Mesendoderm (in vitro differentiated cells): Measurements from ENCODE around the gene RGS17. TPM values are rescaled to one million over a fixed set of nuclear protein-coding genes. Genes with fewer than 3 reads are reported as not detected.

Experiments used
- DNase-seq: peaks from one replicate; pipeline ENCODE4 v3.0.0; 2013
- H2AK5ac ChIP-seq: 2 replicates; pipeline ENCODE4 v1.6.1; 2013; ENCODE audit warnings: low read length, inconsistent platforms
- H2BK120ac ChIP-seq: 2 replicates; pipeline ENCODE4 v1.6.1; 2013; ENCODE audit warnings: low read depth, mild to moderate bottlenecking, low read length, moderate library complexity, mixed read lengths
- H2BK15ac ChIP-seq: replicated peaks from 2 replicates; pipeline ENCODE4 v1.6.1; 2013; ENCODE audit warnings: low read depth, mild to moderate bottlenecking, moderate library complexity
- H2BK5ac ChIP-seq: 2 replicates; pipeline ENCODE4 v1.6.1; 2013; ENCODE audit warnings: low read length, inconsistent platforms
- H3K18ac ChIP-seq: 2 replicates; pipeline ENCODE4 v1.6.1; 2013; ENCODE audit warnings: mild to moderate bottlenecking, low read length, mixed read lengths
- H3K23ac ChIP-seq: one replicate; pipeline ENCODE4 v1.6.1; 2013; ENCODE audit warnings: low read length
- H3K27ac ChIP-seq: 2 replicates; pipeline ENCODE4 v1.5.1; 2013; ENCODE audit warnings: low read depth, mild to moderate bottlenecking, inconsistent platforms, low read length, moderate library complexity
- H3K27me3 ChIP-seq: 2 replicates; pipeline ENCODE4 v1.6.1; 2013; ENCODE audit warnings: low read length, control low read depth, mild to moderate bottlenecking, inconsistent platforms; ENCODE audit not compliant: insufficient read depth, poor library complexity
- H3K36me3 ChIP-seq: 2 replicates; pipeline ENCODE4 v1.6.1; 2013; ENCODE audit warnings: low read length, inconsistent platforms; ENCODE audit not compliant: control insufficient read depth, insufficient read depth
- H3K4ac ChIP-seq: one replicate; pipeline ENCODE4 v1.6.1; 2013; ENCODE audit warnings: low read depth, mild to moderate bottlenecking, low read length, moderate library complexity
- H3K4me1 ChIP-seq: 2 replicates; pipeline ENCODE4 v1.6.1; 2013; ENCODE audit warnings: low read depth, low read length, inconsistent platforms; ENCODE audit not compliant: control insufficient read depth
- H3K4me2 ChIP-seq: 2 replicates; pipeline ENCODE4 v1.6.1; 2013; ENCODE audit warnings: low read length
- H3K4me3 ChIP-seq: 2 replicates; pipeline ENCODE4 v1.5.1; 2013; ENCODE audit warnings: mild to moderate bottlenecking, low read length
- H3K56ac ChIP-seq: one replicate; pipeline ENCODE4 v1.6.1; 2013; ENCODE audit warnings: low read length
- H3K79me1 ChIP-seq: 2 replicates; pipeline ENCODE4 v1.6.1; 2013; ENCODE audit warnings: low read length, inconsistent platforms
- H3K79me2 ChIP-seq: 2 replicates; pipeline ENCODE4 v1.6.1; 2013; ENCODE audit warnings: mild to moderate bottlenecking, low read length; ENCODE audit not compliant: control insufficient read depth, insufficient read depth
- H3K9ac ChIP-seq: 2 replicates; pipeline ENCODE4 v1.6.1; 2013; ENCODE audit warnings: low read length, inconsistent platforms
- H4K5ac ChIP-seq: one replicate; pipeline ENCODE4 v1.6.1; 2013; ENCODE audit warnings: low read length
- H4K8ac ChIP-seq: one replicate; pipeline ENCODE4 v1.6.1; 2013; ENCODE audit warnings: low read depth, mild to moderate bottlenecking, control low read depth, low read length, moderate library complexity
- WGBS: extraction: QIAGEN DNeasy Blood & Tissue Kit; methylation state at CpG from one replicate; pipeline ENCODE4 v1.1.7; 2013; ENCODE audit warnings: low lambda C conversion rate, missing lambda C conversion rate; ENCODE audit not compliant: insufficient coverage; ENCODE audit errors: extremely low coverage; 5-methylcytosine and 5-hydroxymethylcytosine counted together
- polyA plus RNA-seq, 2 experiments: library from polyadenylated mRNA; stranded (reverse); fragments of 200-250 nt; gene quantifications; one replicate each; pipeline ENCODE4 v1.2.3, GENCODE V29; 2013

Gene RGS17, protein sequence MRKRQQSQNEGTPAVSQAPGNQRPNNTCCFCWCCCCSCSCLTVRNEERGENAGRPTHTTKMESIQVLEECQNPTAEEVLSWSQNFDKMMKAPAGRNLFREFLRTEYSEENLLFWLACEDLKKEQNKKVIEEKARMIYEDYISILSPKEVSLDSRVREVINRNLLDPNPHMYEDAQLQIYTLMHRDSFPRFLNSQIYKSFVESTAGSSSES
- polyA plus RNA-seq (2013, experiment 1 of 2) = 1.9 TPM
- 2.1 TPM for polyA plus RNA-seq (2013, experiment 2 of 2)

DNA sequence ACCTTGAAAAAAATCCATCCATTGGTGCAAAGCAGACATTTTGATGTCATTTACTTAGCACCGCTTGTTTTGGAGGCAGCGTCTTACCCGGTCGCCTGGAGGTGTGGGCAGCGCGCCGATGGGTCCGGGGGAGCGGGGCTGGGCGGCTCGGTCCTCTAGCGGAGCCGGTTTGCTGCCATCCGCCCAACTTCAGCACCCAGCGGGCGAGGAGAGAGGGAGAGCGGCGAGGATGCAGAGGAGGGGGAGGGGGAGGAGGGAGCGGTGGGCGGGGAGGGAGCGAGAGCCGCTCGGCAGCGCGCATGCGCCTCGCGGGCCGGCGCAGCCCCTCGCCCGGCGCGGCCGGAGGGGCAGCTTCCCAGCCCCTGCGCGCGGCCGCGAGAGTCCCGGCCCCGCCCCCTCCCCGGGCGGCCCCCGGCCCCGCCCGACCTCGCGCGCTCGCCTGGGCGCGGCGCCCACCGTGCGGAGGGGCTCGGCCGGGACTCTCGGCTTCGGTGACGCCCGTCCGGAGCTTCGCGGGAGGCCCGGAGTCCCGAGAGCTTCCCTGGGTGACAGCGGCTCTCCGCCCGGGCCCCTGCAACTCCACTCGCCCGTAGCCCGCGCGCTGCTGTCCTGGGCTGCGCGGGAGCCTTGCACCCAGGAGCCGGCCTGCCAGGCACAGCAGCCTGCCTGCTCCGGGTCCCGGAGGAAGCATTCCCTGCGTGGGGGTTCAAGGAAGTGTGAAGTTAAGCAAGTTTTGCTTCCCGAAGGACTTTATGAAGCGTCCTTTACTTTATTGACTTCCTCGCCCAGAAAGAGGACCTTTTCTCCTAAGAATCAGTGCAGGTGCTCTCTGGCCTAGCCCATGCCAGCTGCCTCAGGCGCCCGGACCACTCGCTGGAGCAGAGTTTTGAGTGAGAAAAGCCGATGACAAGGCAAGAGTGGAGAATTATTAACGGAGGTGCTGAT, at the start of gene RGS17:
TSS of gene RGS17 (minus strand) at position 246 of the 945 bp plus-strand sequence. CDS start 87,264 bp downstream, outside the sequence.
- Histone ChIP-seq H2BK5ac (no peak within 1 kb of the TSS), H3K4me2 (peak within 1 kb of the TSS; percentile 98), H3K23ac (no peak within 1 kb of the TSS), H3K4ac (peak within 1 kb of the TSS; percentile 43), H2BK120ac (no peak within 1 kb of the TSS), H3K9ac (peak within 1 kb of the TSS; percentile 62), H3K79me2 (no peaks in the 10 kb centered on the region), H3K4me3 (peak within 1 kb of the TSS; percentile 75), H2BK15ac (no peak within 1 kb of the TSS), H3K27me3 (peaks cover 4% of the 10 kb centered on the region), H4K5ac (no peak within 1 kb of the TSS), H3K56ac (peak within 1 kb of the TSS; percentile 81), H3K27ac (no peak within 1 kb of the TSS), H3K79me1 (no peaks in the 10 kb centered on the region), H3K36me3 (no peaks in the 10 kb centered on the region), H4K8ac (no peak within 1 kb of the TSS), H3K4me1 (no peaks in the 10 kb centered on the region), H3K18ac (peak within 1 kb of the TSS; percentile 85), H2AK5ac (no peak within 1 kb of the TSS)
- WGBS = no CpG with 5 or more reads among the region's 89 CpGs
- DNase-seq = peak; percentile 87

DNA sequence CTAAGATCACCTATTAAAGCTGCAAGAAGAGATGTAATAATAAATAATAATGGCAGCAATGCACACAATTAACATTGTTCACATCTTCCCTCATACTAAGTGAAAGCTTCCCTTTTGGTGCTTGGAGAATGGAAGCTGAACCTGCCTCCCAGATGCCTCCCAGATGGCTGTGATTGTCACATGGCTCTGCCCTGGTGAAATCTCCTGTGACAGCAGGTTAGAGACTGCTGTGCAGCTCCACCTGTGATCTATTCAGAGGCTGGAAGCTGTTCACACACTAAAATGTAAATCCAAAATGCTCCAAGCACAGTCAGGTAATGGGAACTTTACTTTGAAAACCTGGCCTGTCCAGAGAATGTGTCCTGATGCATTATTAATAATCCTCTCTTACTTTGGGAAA, 41.7 kb upstream of the RGS17 start:
- H2BK5ac ChIP-seq = no peak overlapping the region
- no peak overlapping the region for H3K4me3 ChIP-seq
- no peaks in the 10 kb centered on the region for H3K4me1 ChIP-seq
- no peak overlapping the region for H3K56ac ChIP-seq
- H4K5ac ChIP-seq = no peak overlapping the region
- H3K9ac ChIP-seq = no peak overlapping the region
- no peaks in the 10 kb centered on the region for H3K36me3 ChIP-seq
- DNase-seq = no peak
- H2AK5ac ChIP-seq = no peak overlapping the region
- no peak overlapping the region for H3K4ac ChIP-seq
- H3K18ac ChIP-seq = no peak overlapping the region
- no peak overlapping the region for H2BK15ac ChIP-seq
- no peaks in the 10 kb centered on the region for H3K79me1 ChIP-seq
- H3K4me2 ChIP-seq = no peak overlapping the region
- H2BK120ac ChIP-seq = no peak overlapping the region
- H3K79me2 ChIP-seq = no peaks in the 10 kb centered on the region
- no peak overlapping the region for H4K8ac ChIP-seq
- no peak overlapping the region for H3K27ac ChIP-seq
- H3K27me3 ChIP-seq = no peaks in the 10 kb centered on the region
- no peak overlapping the region for H3K23ac ChIP-seq

DNA sequence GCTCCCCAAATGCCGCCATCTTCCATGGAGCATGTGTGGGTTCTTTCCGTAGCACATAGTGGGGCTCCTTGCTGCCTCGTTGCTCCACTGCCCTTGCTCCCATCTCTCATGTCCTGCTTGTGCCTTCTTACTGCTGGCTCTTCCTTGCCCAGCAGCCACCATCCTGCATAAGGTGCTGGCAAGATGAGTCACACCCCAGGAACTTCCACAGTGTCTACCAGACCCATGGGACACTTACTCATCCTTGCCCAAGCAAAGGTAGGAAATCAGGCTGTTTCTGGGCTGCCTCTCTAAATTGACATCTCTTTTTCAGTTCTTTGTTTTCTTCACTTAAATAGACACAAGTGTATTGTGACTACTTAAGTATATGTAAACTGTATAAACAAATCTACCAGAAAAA, 39.4 kb upstream of the RGS17 start:
- Histone ChIP-seq H2AK5ac (no peak overlapping the region), H2BK5ac (no peak overlapping the region), H4K8ac (no peak overlapping the region), H3K56ac (no peak overlapping the region), H3K27ac (no peak overlapping the region), H3K23ac (no peak overlapping the region), H2BK120ac (no peak overlapping the region), H3K4me2 (no peak overlapping the region), H3K27me3 (no peaks in the 10 kb centered on the region), H3K79me1 (no peaks in the 10 kb centered on the region), H3K18ac (no peak overlapping the region), H2BK15ac (no peak overlapping the region), H3K4me3 (no peak overlapping the region), H4K5ac (no peak overlapping the region), H3K36me3 (no peaks in the 10 kb centered on the region), H3K4ac (no peak overlapping the region), H3K79me2 (no peaks in the 10 kb centered on the region), H3K4me1 (no peaks in the 10 kb centered on the region), H3K9ac (no peak overlapping the region)
- no CpG with 5 or more reads among the region's 3 CpGs for WGBS
- peak; percentile 42 for DNase-seq

DNA sequence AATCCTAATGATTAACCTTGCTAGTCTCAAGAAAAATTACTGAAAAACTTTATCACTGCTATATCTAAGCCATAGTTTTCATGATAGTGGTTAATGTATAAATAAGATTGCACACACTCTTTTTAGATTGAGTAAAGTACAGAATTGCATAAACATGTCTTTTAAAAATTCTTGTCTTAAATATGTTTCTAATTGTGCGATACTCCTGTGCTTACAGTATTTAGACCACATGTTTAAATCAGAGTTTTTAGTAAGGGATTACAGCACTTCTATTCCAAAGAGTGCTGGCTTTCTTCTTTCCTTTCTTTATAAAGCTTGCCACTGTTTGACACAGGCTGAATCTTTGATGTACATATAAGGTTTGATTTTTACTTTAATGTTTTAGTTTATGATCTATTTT, 36.8 kb upstream of the RGS17 start:
- H2BK15ac ChIP-seq = no peak overlapping the region
- no peak overlapping the region for H2BK5ac ChIP-seq
- H3K4me2 ChIP-seq = no peak overlapping the region
- H3K36me3 ChIP-seq = no peaks in the 10 kb centered on the region
- no peak overlapping the region for H3K4ac ChIP-seq
- H3K9ac ChIP-seq = no peak overlapping the region
- no CpG with 5 or more reads among the region's 1 CpG for WGBS
- H2AK5ac ChIP-seq = no peak overlapping the region
- no peak overlapping the region for H3K18ac ChIP-seq
- no peak overlapping the region for H4K5ac ChIP-seq
- no peaks in the 10 kb centered on the region for H3K79me1 ChIP-seq
- no peak overlapping the region for H3K23ac ChIP-seq
- no peak overlapping the region for H4K8ac ChIP-seq
- no peak overlapping the region for H3K27ac ChIP-seq
- H3K4me3 ChIP-seq = no peak overlapping the region
- H3K56ac ChIP-seq = no peak overlapping the region
- no peaks in the 10 kb centered on the region for H3K4me1 ChIP-seq
- no peaks in the 10 kb centered on the region for H3K27me3 ChIP-seq
- H3K79me2 ChIP-seq = no peaks in the 10 kb centered on the region
- no peak for DNase-seq
- no peak overlapping the region for H2BK120ac ChIP-seq

DNA sequence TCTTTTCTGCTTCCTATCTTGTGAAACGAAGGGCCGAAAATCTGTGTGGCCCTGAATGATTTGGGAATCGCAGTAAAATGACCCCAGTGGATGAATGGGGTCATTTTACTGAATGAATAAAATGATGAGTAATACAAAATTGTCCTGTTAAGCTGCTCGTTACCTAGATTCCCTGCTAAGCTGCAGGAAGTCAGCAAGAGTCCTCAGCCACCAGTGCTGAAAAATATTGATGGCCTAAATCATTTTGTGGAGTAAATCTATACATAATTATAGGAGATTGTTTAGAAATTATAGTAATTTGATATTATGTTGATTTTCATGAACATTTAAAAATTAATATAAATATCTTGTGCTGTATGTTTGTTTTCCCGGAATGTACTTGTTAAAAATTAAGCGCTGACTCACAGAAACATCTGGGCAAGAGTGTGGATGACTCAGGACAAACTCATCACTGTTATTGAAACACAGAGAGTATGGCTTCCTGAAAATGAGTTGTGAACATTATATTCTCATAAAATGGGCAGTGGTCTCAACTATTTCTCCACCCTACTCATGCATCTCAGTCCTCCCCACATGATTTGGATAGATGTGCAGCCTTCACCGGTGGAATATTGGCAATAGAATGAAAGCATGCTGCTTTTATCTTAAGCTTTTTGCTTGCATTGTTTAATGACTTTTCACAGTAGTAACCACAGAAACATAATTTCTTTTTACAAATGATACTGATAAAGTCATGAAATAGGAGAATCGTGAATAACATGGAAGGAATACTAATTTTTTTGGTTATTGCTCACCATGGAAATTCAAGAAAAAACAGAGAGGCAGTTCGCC, 36.2 kb upstream of the RGS17 start:
- Histone ChIP-seq H3K9ac (no peak overlapping the region), H4K8ac (no peak overlapping the region), H3K18ac (no peak overlapping the region), H3K4me2 (no peak overlapping the region), H2BK120ac (no peak overlapping the region), H3K27me3 (no peaks in the 10 kb centered on the region), H3K79me2 (no peaks in the 10 kb centered on the region), H3K23ac (no peak overlapping the region), H3K36me3 (no peaks in the 10 kb centered on the region), H3K4me3 (no peak overlapping the region), H2BK5ac (no peak overlapping the region), H3K27ac (no peak overlapping the region), H3K56ac (no peak overlapping the region), H2AK5ac (no peak overlapping the region), H3K4me1 (no peaks in the 10 kb centered on the region), H4K5ac (no peak overlapping the region), H3K4ac (no peak overlapping the region), H3K79me1 (no peaks in the 10 kb centered on the region), H2BK15ac (no peak overlapping the region)
- peak; percentile 6 for DNase-seq
- WGBS = no CpG with 5 or more reads among the region's 9 CpGs
